ENCODE measurements around the gene URB2. TPM values are rescaled to one million over a fixed set of nuclear protein-coding genes. Genes with fewer than 3 reads are reported as not detected.

URB2 gene
- total and polyA plus RNA-seq, 2 experiments from 2014 or later = 7.6 to 44.3 TPM

GRCh38 chr1:229582715-229583114, 43.3 kb upstream of the URB2 start:
- no peak for TF ChIP-seq REST (IDR thresholded peaks at IDR 0.05; ENCODE audit: unreplicated experiment)
- TF ChIP-seq CREB1 (CRISPR knock-in tag; IDR thresholded peaks at IDR 0.05; ENCODE audit: low read depth) = no peak
- TF ChIP-seq ZNF114 (CRISPR knock-in tag; IDR thresholded peaks at IDR 0.05) = no peak
- no peaks in the 10 kb centered on the region for H3K36me3 Mint-ChIP-seq (ENCODE audit: low read depth)
- Histone ChIP-seq H3K4me1 (ENCODE audit: insufficient read depth) (no peaks in the 10 kb centered on the region), H3K36me3 (ENCODE audit: insufficient read depth) (no peaks in the 10 kb centered on the region), H3K79me2 (replicated peaks; ENCODE audit: insufficient read depth) (no peaks in the 10 kb centered on the region), H3K9me2 (ENCODE audit: insufficient read depth) (no peaks in the 10 kb centered on the region), H3K4me3 (no peak overlapping the region), H3F3A (replicated peaks; ENCODE audit: low read depth) (no peaks in the 10 kb centered on the region), H4K20me1 (replicated peaks; ENCODE audit: insufficient read depth) (no peaks in the 10 kb centered on the region), H3K4me2 (no peak overlapping the region), H3K27ac (ENCODE audit: low read depth) (no peak overlapping the region), H2AFZ (no peak overlapping the region), H3K27me3 (ENCODE audit: insufficient read depth) (no peaks in the 10 kb centered on the region)
- H3K27me3 Mint-ChIP-seq (ENCODE audit: insufficient read depth, low read depth, poor library complexity) = peaks cover 4% of the 10 kb centered on the region
- DNase-seq (ENCODE audit: low spot score) = no peak
- peaks cover 9% of the 10 kb centered on the region for H3K4me1 Mint-ChIP-seq
- no peaks in the 10 kb centered on the region; the same call in 1 of the 3 replicates for H3K9me3 Mint-ChIP-seq
- H3K27ac Mint-ChIP-seq = no peak overlapping the region
- ATAC-seq = no peak
- no peak overlapping the region for H3K4me3 Mint-ChIP-seq

- Histone ChIP-seq H3K4me2 (no peak overlapping the region), H3K4me3 (no peak overlapping the region), H4K20me1 (replicated peaks; ENCODE audit: insufficient read depth) (no peaks in the 10 kb centered on the region), H3K79me2 (replicated peaks; ENCODE audit: insufficient read depth) (no peaks in the 10 kb centered on the region), H3K27me3 (ENCODE audit: insufficient read depth) (no peaks in the 10 kb centered on the region), H3F3A (replicated peaks; ENCODE audit: low read depth) (no peaks in the 10 kb centered on the region), H2AFZ (no peak overlapping the region), H3K4me1 (ENCODE audit: insufficient read depth) (no peaks in the 10 kb centered on the region), H3K9me2 (ENCODE audit: insufficient read depth) (no peaks in the 10 kb centered on the region), H3K27ac (ENCODE audit: low read depth) (no peak overlapping the region), H3K36me3 (ENCODE audit: insufficient read depth) (no peaks in the 10 kb centered on the region)
- Mint-ChIP-seq H3K27me3 (ENCODE audit: insufficient read depth, low read depth, poor library complexity) (peaks cover 2% of the 10 kb centered on the region), H3K4me1 (no peaks in the 10 kb centered on the region), H3K9me3 (no peaks in the 10 kb centered on the region; the same call in 1 of the 3 replicates), H3K27ac (no peak overlapping the region), H3K36me3 (ENCODE audit: low read depth) (no peaks in the 10 kb centered on the region), H3K4me3 (no peak overlapping the region)
- ATAC-seq = no peak; the same call in 2 of the 3 replicates
- peak; percentile 8 for DNase-seq (ENCODE audit: low spot score)
- TF ChIP-seq JUNB (IDR thresholded peaks at IDR 0.05; ENCODE audit: unreplicated experiment) (no peak), CTCF (conservative IDR thresholded peaks at IDR 0.05; ENCODE audit: low read depth in 2 of 2) (no peak), NANOG (IDR thresholded peaks at IDR 0.05; ENCODE audit: borderline replicate concordance) (no peak), ZNF331 (CRISPR knock-in tag; IDR thresholded peaks at IDR 0.05; ENCODE audit: low read depth) (no peak), EZH2phosphoT487 (IDR thresholded peaks at IDR 0.05; ENCODE audit: unreplicated experiment) (no peak), STAT1 (IDR thresholded peaks at IDR 0.05; ENCODE audit: unreplicated experiment) (no peak), POLR2AphosphoS5 (IDR thresholded peaks at IDR 0.05; ENCODE audit: low read depth) (no peak), ETS1 (IDR thresholded peaks at IDR 0.05) (no peak)
Observed at GRCh38 chr1:229585338-229585737, 40.7 kb upstream of the URB2 start.
